Osteoblast (primary cell): Measurements from ENCODE around the gene KPNA4. TPM values are rescaled to one million over a fixed set of nuclear protein-coding genes. Genes with fewer than 3 reads are reported as not detected.

Experiments
- DNase-seq: peaks from one replicate; pipeline ENCODE4 v3.0.0; 2011; ENCODE audit warnings: low spot score, mixed read lengths; ENCODE audit not compliant: insufficient read length; ENCODE audit errors: missing footprints
- H2AFZ ChIP-seq: 2 replicates; pipeline ENCODE4 v1.6.0; 2011; ENCODE audit warnings: mild to moderate bottlenecking, low read length
- H3K27ac ChIP-seq: 2 replicates; pipeline ENCODE4 v1.5.1; 2011; ENCODE audit warnings: mild to moderate bottlenecking, low read depth, low read length, moderate library complexity
- H3K27me3 ChIP-seq: 2 replicates; pipeline ENCODE4 v1.6.0; 2012; ENCODE audit warnings: mild to moderate bottlenecking, control low read depth, inconsistent platforms, low read length, moderate library complexity; ENCODE audit not compliant: insufficient read depth
- H3K36me3 ChIP-seq: 2 replicates; pipeline ENCODE4 v1.5.1; 2011; ENCODE audit warnings: mild to moderate bottlenecking, low read length, control low read depth, moderate library complexity; ENCODE audit not compliant: insufficient read depth
- H3K4me1 ChIP-seq: 2 replicates; pipeline ENCODE4 v1.5.1; 2011; ENCODE audit warnings: mild to moderate bottlenecking, low read length, control low read depth, moderate library complexity; ENCODE audit not compliant: insufficient read depth
- H3K4me2 ChIP-seq: 2 replicates; pipeline ENCODE4 v1.6.0; 2011; ENCODE audit warnings: mild to moderate bottlenecking, low read length; ENCODE audit not compliant: insufficient read depth
- H3K4me3 ChIP-seq: fragments of 200-600 bp; sonication (generic); 3 replicates; pipeline ENCODE4 v1.5.1; 2012; ENCODE audit warnings: mild to moderate bottlenecking, low read length, inconsistent platforms; ENCODE audit not compliant: insufficient read depth
- H3K79me2 ChIP-seq: 2 replicates; pipeline ENCODE4 v1.6.0; 2012; ENCODE audit warnings: mild to moderate bottlenecking, low read length, control low read depth, inconsistent platforms; ENCODE audit not compliant: insufficient read depth
- H3K9me3 ChIP-seq: 2 replicates; pipeline ENCODE4 v1.5.1; 2011; ENCODE audit warnings: low read depth, low read length, control low read depth
- H4K20me1 ChIP-seq: 2 replicates; pipeline ENCODE4 v1.6.0; 2012; ENCODE audit warnings: mild to moderate bottlenecking, low read length, control low read depth; ENCODE audit not compliant: insufficient read depth
- total RNA-seq: library from RNA; depleted of rRNA; stranded (reverse); fragments of >200 nt; gene quantifications from 2 replicates; pipeline ENCODE4 v1.2.3, GENCODE V29; 2012
- TF ChIP-seq, protein P1 (sequence below): IDR thresholded peaks from 2 replicates; pipeline ENCODE4 v1.5.1; 2011; ENCODE audit warnings: mild to moderate bottlenecking, low read depth, low read length, moderate library complexity; ENCODE audit errors: extremely low read depth

The KPNA4 gene, protein sequence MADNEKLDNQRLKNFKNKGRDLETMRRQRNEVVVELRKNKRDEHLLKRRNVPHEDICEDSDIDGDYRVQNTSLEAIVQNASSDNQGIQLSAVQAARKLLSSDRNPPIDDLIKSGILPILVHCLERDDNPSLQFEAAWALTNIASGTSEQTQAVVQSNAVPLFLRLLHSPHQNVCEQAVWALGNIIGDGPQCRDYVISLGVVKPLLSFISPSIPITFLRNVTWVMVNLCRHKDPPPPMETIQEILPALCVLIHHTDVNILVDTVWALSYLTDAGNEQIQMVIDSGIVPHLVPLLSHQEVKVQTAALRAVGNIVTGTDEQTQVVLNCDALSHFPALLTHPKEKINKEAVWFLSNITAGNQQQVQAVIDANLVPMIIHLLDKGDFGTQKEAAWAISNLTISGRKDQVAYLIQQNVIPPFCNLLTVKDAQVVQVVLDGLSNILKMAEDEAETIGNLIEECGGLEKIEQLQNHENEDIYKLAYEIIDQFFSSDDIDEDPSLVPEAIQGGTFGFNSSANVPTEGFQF
- 40.9 and 45.1 TPM in 2 replicates for total RNA-seq

DNA sequence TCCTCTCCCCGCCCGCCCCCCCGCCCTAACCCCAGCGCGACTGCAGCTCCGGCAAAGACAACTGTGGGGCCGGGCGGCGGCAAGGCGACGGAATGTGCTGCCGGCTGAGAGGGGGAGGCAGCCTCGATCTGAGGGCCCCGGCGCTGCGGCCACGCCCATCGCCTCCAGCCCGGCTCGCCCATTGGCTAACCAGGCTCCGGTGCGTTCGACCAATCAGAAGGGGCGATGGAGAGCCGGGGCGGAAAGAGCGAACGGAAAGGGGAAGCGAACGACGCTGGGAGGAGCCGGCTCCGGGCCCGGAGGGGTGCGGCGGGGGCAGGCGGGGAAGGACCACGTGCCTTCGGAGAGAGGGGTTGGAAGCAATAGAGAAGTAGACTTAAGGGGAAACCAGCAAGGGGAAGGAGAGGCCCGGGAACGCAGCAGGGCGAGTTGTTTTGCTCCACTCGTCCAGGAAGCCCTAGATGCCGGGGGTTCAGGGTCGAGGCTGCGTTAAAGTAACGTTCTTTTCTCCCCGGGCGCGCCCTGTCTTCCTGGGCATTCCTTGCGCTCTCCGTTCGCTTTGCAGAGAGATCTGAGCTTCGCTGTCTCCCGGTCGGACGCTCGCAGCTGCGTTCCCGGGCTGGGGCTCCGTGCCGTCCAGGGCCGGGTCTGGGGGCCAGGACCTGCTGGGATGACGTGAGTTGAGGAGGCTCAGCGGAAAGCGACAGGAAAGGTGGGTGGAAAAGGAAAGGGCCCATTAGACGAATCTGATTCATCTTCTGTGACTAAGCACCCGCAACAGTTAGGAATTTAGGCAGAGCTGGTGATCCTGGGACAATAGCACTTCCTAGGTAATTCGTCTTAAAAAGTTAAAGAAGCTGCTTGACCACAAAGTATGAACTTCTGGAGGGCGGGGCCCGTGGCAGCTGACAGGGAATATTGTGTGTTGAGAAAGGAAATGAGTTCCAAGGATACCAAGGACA is at the start of gene KPNA4:
KPNA4 (minus strand) TSS at position 130 of the 962 bp plus-strand sequence. CDS start 289 bp downstream, outside the sequence.
- peak within 1 kb of the TSS; percentile 91 for H2AFZ ChIP-seq
- peak within 1 kb of the TSS; percentile 100 for H3K27ac ChIP-seq
- peak; percentile 100 for DNase-seq
- peak within 1 kb of the TSS; percentile 96 for H3K4me2 ChIP-seq
- peak within 1 kb of the TSS; percentile 85 for H3K4me3 ChIP-seq
- no peaks in the 10 kb centered on the region for H3K27me3 ChIP-seq
- H3K4me1 ChIP-seq, result peaks cover 18% of the 10 kb centered on the region
- H3K9me3 ChIP-seq, result no peaks in the 10 kb centered on the region
- H3K79me2 ChIP-seq, result peaks cover 64% of the 10 kb centered on the region
- H4K20me1 ChIP-seq, result peaks cover 33% of the 10 kb centered on the region
- TF ChIP-seq, protein P1, sequence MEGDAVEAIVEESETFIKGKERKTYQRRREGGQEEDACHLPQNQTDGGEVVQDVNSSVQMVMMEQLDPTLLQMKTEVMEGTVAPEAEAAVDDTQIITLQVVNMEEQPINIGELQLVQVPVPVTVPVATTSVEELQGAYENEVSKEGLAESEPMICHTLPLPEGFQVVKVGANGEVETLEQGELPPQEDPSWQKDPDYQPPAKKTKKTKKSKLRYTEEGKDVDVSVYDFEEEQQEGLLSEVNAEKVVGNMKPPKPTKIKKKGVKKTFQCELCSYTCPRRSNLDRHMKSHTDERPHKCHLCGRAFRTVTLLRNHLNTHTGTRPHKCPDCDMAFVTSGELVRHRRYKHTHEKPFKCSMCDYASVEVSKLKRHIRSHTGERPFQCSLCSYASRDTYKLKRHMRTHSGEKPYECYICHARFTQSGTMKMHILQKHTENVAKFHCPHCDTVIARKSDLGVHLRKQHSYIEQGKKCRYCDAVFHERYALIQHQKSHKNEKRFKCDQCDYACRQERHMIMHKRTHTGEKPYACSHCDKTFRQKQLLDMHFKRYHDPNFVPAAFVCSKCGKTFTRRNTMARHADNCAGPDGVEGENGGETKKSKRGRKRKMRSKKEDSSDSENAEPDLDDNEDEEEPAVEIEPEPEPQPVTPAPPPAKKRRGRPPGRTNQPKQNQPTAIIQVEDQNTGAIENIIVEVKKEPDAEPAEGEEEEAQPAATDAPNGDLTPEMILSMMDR, result no peak
- H3K36me3 ChIP-seq, result no peaks in the 10 kb centered on the region

DNA sequence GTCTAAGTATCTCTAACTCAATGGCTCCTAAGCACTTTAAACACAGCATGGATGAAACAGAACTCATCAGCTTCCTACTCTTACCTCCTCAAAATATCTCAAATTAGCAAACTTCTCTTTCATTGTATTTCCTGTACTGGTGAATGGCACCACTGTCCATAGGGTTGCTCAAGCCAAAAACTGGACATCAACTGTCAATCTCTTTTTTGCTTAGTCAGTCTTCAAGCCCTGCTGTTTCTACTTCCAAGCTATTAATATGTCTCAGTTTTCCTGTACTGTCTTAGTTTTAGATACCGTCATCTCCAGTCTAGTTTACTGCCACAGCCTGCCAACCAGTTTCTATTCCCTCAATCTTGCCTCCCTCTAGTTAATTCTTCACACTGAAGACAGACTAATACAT is 48.3 kb upstream of the KPNA4 start:
- H4K20me1 ChIP-seq, result no peaks in the 10 kb centered on the region
- no peak for DNase-seq
- H2AFZ ChIP-seq, result no peak overlapping the region
- H3K36me3 ChIP-seq, result no peaks in the 10 kb centered on the region
- no peaks in the 10 kb centered on the region for H3K4me1 ChIP-seq
- H3K27me3 ChIP-seq, result peaks cover 6% of the 10 kb centered on the region
- TF ChIP-seq, protein P1, result no peak
- H3K27ac ChIP-seq, result no peak overlapping the region
- no peak overlapping the region for H3K4me3 ChIP-seq
- H3K79me2 ChIP-seq, result no peaks in the 10 kb centered on the region
- no peak overlapping the region for H3K4me2 ChIP-seq
- no peaks in the 10 kb centered on the region for H3K9me3 ChIP-seq

DNA sequence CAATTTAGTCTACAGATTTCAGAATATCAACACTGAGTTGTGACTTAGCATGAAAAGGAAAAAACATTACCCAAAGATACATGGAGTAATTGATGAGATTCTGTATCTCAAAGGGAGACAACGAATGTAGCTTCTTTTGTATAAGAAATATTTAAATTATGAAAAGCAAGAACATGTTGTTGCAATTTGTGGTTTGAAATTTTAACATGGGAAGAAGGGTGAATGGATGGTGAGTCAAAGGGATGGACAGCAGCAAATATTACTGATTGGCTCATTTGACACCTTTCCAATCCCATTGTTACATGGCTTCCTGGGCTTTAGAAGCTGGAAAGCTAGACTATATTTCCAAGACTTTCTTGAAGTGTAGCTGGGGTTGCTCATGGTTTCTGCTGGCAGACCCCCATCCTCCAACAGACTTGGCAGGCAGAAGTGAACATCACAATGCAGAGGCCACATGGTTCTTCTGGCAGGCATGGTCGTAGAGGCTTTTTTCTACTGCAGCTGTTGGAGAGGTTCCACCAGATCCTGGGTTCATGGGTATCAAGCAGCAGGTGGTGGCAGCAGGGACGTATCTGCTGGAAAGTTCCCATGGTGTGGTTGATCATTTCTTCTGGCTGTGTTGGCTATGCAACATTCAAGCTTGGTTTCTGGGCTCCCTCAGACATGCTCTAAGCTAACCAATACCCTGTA is 47.2 kb upstream of the KPNA4 start:
- H4K20me1 ChIP-seq, result no peaks in the 10 kb centered on the region
- no peaks in the 10 kb centered on the region for H3K4me1 ChIP-seq
- H3K4me3 ChIP-seq, result no peak overlapping the region
- no peak overlapping the region for H2AFZ ChIP-seq
- peaks cover 5% of the 10 kb centered on the region for H3K27me3 ChIP-seq
- H3K4me2 ChIP-seq, result no peak overlapping the region
- TF ChIP-seq, protein P1, result no peak
- H3K9me3 ChIP-seq, result no peaks in the 10 kb centered on the region
- no peaks in the 10 kb centered on the region for H3K36me3 ChIP-seq
- no peaks in the 10 kb centered on the region for H3K79me2 ChIP-seq
- H3K27ac ChIP-seq, result no peak overlapping the region
- no peak for DNase-seq
